ENCODE measurements around the gene TMOD2.

TMOD2 gene

DNA sequence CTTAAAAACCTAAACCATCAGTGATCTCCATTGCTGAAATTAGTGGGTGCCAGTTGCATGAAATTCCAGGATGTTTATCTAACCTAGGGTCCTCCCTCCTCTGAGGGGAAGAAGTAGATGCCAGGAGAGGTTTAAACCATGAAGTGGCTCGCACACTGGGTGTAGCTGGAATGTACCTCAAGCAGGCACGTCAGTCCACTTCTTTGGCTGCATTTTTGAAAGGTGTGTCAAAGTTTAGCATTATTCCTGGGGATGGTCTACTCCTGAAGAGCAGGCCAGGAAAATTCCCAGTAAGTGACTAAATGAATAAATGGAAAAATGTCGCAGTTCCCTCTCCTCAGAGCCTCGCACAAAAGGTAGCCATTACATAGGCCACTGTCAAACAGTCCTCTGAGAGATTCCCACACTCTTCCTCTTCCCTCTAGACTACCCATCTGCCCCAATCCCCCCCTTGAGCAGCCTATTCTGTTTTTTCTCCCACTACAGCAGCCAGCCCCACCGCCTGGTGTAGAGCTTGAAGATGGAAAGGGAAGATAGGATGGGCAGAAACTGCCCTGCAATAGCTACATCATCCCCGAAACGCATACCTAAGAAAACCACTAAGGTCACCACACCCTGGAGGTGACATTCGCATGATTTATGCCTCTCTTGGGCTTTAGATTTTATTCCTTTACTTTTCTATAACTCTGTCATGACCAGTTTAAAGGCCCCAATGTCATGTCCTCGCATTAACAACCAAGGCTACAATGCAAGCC is 77.4 kb downstream of the TMOD2 start:
- no peak for DNase-seq

DNA sequence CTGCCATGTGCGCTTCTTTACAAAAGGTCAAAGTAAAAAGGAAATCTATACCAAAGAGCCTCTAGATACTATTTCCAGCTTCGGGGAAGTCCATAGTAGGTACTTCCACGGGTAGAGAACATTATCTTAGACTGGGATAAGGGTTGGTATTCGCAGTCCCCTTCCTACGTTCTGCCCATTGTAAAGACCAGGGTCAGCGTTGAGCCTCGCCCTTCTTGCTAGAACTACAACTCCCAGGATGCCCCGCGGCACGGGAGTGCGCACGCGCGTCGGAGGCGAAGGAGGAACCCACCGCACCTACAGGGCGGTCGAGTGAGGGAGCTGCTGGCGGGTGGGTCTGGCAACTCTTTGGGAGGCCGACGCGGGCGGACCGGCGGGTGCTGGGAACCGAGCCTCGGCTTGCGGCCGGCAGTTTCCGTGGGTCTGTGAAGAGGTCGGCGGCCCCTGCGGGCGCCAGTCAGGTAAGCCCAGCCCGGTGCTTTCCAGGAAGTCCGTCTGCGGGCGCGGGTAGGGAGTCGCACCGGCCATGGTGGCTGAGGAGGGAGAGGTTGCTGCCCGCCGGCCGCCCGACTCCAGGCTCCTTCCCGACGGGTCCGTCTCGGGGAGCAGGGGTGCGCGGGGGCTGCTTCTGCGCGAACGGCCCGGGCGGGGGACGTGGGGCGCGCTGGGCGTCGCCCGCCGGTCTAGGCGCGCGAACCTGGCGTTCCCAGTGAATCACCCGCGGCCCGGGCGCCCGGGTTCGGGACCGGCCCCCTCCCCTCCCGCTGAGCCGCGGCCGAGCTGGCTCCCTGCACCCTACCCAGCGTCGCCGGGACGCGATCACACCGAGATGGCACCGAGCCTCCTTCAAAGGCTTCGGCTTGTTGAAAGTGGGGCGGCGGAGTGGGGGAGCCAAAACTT is 78.2 kb downstream of the TMOD2 start, which contains the start of gene TMOD3:
Gene TMOD3 (plus strand): TSS at position 278 of the 900 bp plus-strand sequence. CDS start 33,232 bp downstream, outside the sequence.
- DNase-seq = no peak

DNA sequence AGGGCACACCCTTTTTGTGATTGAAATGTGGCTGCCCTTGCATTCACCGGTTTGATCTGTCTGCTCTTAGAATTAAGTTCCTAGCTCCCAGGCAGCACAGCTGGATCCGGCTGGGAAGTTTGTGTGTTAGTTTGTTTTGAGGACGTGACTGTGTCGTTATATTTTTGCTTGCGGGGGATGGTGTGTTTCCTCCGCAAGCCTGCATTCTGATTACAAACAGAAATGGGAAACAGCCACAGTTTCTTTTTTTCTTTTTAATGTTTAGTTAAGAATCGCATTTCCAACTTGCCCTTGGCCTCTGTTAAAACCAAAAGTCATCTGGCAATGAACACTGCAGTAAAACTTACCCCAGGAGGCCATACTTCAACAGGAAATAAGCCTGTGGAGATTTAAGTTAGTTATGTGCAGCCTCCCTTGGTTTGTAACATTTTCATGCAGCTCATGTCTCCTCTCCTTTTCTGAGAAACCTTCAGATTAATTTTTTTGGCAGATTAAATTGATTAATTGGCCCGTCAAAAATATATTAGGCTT is 78.9 kb downstream of the TMOD2 start:
- DNase-seq = no peak

DNA sequence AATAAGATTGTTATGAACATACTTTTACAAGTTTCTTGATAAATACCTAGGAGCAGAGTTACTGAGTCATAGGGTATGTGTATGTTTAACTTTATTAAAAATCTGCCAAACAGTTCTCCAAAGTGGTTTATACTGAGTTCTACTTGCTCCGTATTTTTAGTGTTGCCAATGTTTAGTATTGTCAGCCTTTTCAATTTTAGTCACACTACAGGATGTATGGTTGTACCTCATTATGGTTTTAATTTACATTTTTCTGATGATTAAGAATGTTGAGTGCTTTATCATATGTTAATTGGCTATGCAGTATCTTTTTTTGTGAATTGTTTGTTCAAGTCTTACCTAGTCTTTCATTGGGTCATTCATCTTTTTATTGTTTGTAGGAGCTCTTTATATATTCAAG is 82.4 kb downstream of the TMOD2 start:
- no peak for DNase-seq

DNA sequence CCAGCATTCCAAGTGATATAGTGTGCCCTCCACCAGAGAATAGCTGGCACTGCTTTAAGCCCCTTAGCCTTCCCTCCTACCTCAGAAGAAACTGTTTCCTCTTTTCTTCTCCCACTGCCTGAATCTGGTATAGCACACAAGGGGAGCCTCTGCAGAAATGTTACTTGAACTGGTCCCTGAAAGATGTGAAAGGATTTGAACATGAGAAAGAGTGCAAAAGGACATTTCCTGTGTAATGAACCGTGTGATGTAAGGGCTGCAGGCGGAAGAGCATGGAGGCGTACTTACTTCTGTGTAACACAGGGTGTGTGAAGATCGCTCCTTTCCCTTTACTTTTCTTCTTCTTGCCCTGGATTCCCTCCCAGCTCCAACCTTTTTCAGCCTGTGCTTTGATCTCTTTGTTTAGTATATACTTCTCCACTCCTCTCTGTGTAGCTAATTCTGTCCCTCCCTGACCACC is 86.4 kb downstream of the TMOD2 start:
- no peak for DNase-seq

DNA sequence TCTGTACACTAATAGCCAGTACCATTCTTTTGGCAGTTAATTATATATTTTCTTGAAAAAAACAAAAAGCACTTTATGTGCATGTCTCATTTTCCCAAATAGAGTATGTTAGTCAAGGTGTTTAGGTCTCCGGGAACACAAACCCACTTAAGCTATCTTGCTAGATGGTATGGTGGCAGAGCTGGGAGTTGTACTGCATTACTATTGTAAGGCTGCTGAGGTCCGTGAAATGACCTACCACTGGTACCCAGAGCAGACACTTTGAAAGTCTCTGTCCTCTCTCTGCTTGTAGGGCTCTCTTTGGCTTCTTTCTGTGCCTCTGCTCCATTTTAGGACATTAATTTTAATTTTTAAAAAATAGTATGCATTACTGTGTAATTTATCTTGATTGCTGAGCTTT is 86.9 kb downstream of the TMOD2 start:
- no peak for DNase-seq

DNA sequence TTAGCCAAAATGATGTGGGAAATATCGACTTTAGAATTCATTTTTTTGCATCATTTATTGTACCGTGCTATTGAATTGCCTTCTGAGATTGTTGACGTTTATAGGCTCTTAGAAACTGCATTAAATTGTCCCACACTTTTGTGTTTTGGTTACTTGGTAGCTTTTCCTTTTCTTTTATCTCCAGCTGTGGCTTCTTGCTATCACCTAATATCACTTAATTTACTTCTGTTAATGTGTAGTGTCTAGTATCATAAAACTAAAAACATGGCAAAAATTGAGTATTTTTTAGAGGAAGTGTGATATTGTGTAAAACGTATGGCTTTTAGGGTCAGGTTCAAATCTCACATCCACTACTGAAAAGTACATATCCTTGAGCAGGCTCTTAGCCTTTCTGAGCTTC is 89.3 kb downstream of the TMOD2 start:
- no peak for DNase-seq

DNA sequence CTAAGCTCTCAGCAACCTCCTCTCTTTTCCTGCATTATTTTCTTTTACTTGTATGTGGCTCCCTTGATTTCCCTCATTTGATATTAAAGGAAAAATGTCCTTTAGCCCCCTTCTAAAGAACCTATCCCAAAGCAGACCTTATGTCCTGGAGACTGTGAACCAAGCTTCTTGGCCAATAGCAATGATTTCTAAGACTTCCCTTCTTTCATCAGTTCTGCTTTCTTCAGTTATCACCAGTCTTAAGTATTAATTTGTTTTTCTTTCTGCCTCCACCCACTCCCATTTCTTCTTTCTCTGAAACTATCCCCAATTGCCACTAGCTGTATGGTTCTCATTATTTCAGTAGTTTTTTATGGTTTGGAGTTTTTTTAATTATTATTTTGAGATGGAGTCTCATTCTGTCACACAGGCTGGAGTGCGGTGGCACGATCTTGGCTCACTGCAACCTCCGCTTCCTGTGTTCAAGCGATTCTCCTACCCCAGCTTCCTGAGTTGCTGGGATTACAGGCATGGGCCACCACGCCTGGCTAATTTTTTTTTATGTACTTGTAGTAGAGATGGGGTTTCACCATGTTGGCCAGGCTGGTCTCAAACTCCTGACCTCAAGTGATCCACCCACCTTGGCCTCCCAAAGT is 90.1 kb downstream of the TMOD2 start:
- no peak for DNase-seq

DNA sequence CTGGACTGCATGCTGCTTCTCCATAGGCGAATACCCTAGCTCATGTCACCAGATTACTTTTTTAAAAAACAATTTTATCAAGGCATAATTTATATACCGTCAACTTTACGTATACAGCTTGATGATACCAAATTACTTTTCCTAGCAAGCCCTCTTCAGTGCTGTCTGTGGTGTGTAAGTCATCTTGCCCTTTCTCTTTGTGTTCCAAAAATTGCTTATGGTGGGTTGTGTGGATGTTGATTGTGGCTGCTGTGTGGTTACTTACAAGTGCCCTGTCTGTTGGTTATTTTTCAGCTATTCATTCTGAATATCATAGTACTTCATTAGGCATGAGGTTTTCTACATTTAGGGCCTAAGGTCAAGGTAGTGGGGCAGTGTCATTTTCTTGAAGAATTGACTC is 90.9 kb downstream of the TMOD2 start:
- no peak for DNase-seq

DNA sequence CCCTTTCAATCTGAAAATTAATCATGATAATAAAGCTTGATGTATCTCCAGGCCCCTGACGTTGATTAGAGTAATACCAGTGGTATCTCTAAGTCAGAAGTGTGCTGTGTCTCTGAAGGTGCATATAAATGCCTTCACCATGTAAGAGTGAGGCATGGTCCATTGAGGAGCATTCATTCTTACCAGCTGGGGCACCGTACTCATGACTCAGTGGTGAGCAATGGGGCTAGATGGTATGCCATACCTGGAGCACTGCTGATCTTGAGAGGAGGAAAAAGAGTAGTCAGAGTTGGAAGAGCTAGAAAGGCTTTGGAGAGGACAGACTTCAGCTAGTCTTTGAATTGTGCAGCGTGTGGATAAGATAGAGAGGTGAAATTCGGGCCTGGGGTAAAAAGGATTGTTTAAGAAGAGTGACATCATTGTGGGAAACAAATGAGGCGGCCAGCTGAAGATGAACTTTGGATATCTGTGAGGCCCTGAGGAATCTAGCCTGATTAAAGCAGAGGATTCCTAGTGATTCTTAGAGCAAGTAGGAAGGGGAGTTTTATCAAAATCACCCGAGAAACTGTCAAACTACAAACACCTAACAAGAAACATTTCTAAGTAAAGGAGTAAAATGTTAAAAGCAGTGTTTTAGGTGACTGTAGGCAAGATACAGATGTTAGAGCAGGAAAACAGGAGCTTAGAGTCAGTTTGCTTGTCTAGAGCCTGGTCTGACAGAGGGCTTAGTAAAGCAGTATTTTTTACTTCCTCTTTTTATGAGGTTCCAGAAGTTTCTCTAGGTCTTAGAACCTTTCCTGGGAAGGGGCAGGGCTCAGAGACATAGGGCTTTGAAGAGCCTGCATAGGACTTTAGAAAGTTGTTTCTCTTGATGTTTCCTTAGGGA is 91.7 kb downstream of the TMOD2 start:
- no peak for DNase-seq

DNA sequence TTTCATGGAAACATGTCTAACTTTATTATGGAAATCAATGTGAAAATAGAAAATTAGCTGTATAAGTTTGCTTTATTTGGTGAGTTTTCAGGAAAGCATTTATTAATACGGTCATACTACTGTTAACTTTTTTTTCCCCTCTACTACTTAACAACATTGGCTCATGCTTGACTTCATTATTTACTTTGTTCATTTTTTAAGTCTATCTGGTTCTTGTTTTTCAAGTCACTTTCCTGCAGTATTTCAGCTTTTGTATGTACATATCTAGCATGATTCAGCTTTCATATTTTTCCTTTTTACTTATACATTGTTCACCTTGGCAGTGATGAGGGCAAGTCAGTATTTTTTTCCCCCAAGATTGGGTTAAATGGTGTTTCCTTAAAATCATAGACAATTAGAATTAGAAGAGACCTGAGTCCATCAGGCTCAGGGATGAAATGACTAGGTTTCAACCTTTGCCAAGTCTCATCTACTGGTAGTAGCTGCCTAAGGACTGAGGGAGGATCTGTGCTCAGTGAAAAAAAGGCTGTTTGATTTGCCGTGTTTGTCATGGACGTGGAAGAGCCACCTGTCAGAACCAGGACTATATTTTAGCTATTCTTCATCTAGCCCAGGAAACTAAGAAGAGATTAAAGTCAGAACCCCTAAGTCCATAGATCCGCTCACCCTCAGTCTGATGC is 93.5 kb downstream of the TMOD2 start:
- DNase-seq = no peak

DNA sequence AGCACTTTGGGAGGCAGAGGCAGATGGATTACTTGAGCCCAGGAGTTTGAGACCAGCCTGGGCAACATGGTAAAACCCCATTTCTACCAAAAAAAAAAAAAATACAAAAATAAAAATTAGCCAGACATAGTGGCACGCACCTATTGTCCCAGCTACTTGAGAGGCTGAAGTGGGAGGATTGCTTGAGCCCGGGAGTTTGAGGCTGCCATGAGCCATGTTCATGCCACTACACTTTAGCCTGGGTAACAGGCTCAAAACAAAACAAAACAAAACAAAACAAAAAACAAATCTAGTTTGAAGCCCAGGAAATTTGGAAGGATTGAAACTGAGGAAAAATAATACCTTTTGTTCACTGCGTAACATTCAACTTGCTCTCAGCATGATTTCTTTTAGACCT is 94.7 kb downstream of the TMOD2 start:
- DNase-seq = no peak

DNA sequence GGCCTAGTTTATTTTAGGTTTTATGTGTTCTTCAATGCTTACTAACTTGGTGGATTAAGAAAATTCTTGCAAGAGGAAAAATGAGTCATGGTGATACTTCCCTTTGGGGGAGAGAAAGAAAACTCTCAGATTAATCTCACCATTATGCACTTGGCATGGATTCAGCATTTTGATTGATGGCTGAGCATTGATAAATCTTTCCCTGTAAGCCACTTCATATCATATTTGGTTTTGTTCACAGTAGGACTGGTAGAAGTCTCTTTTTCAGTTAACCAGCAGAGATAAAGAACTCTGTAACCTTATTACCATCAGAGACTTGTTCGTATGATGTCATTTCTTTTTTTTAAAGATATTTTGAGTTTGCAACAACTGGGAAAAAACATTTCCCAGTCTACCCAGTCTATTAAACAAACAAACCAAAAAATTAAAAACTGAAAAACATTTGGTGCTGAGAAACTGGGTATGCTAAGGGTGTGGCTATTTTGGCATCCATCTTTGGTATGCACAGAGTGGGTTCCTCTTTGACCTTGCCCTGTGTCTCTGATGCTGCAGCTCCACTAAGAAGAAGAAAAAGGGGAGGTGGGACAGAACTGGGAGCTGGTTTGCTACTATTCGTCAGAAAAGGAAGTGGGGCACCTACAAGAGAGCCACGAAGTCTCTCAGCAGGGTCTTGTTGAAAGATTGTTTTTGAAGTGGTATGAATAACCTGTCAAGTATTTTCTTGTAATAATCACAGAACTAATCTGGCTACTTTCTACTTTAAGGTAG is 95.2 kb downstream of the TMOD2 start:
- DNase-seq = no peak

DNA sequence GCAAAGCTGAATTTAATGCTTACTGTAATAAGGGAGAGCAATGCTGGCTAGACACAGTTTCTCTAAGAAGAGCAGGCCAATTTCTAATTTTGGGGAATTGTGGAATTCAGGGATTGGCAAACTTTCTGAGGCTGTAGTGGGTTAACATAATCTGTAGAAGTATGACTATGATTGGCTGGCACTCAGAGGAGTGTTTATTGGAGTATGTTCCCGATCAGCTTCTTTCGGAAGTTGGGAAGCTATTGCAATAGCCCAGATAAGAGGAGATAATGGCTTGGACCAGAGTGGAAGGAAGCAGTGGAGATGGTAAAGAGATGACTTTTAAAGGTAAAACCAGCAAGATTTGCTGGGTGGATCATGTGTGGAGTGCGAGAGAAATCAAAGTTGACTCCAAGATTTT is 97.4 kb downstream of the TMOD2 start:
- no peak for DNase-seq

DNA sequence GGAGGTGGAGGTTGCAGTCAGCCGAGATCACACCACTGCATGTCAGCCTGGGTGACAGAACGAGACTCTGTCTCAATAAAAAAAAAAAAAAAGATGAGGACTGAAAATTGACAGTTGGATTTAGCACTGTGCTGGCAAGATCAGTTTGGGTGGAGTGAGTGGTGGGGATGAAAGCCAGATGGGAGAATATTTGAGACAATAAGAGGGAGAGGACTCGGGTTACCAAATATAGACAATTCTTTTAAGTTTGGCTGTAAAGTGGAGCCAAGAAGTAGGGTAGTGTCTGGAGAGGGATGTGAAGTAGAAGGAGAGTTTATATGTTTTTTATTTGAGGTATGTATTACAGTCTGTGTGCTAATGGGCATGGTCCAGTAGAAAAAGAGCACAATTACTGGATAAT is 98.5 kb downstream of the TMOD2 start:
- no peak for DNase-seq

DNA sequence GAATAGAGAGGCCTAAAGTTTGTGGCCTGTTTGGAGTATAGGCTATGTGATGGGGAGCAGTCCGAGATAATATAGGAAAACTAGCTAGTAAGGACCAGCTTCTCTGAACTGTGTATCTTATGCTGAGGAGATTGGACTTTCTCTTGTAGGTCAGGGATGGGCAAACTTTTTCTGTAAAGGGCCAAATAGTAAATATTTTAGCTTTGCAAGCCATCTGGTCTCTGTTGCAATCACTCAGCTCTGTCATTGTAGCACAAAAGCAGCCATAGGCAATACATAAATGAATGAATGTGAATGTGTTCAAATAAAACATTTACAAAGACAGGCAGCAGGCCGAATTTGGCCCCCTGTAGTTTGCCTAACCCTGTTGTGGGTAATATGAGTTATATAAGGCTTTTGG is 102.6 kb downstream of the TMOD2 start:
- DNase-seq = no peak

DNA sequence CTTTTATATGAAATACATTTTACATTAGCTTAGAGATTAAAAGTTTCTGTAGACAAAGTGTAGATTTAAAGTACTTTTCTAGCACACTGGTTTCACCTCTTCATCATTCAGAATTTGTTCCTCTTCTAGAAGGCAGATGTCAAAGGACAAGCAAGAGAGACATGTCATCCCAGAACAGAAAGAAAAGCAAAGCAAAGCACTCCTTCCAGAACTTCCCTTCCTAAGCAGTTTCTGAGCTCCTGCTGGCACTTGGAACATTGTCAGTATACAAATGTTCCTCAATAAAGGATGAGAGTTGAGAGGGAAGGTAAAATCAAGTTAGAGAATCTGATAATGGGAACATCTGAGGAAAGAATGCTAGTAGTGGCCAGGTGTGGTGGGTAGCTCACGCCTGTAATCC is 104.2 kb downstream of the TMOD2 start:
- no peak for DNase-seq

DNA sequence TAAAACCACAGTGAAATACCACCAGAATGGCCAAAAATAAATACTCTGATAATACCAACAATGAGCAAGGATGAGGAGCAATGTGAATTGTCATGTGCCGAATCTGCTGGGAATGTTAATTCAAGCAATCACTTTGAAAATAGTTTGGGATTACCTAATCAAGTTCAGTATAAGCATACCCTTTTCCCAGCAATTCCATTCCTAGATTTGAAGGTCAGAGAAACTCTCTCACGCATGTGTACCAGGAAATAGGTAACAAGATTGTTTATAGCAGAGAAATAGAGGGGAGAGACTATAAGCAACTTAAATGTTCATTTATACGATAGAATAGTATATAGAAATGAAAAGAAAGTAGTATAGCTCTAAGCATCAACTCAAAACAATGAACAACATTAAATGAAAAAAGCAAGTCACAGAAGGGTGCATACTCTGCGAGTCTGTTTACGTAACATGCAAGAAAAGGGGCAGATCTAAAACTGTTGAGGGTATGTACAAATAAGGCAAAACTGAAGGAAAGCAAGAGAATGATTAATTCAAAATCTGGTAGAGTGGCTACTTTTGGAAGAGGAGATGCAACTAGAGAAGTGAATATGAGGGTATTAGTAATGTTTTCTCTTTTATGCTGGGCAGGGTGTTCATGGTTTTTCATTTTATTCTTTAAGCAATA is 105.5 kb downstream of the TMOD2 start:
- no peak for DNase-seq

DNA sequence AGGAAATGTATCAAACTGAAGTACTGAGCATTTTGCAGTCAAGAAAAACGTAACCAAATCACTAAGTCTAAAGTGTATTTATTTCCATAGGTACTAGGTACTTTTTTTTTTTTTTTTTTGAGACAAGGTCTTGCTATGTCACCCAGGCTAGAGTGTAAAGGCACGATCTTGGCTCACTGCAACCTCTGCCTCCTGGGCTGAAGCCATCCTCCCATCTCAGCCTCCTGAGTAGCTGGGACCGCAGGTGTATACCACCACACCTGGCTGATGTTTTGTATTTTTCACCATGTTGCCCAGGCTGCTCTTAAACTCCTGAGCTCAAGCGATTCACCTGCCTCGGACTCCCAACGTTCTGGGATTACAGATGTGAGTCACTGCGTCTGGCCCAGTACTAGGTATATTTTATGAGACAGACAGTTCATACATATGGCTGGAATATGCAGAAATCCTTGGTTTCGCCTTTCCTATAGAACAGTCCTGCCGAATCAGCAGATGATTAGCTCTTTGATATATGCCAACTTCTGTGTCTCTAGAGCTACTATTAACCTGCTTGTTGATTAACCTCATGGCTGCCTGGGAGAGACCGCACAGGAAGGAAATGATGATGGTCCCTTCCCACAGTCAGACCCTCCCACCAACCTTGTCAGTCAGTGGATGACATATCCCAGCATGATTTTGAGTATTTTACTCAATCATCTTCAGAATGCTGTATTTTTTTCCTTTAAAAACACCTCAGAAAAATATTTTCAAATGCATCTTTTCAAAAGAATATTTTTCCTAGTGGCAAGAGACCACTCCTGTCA is 110.4 kb downstream of the TMOD2 start:
- no peak for DNase-seq
